VCaP (cell line): Measurements from ENCODE around the gene MRPL43.
"Not testable (repeated sequence)": the region's sequence is repeated elsewhere in the genome, so short reads cannot be mapped to it uniquely, and the experiment has no call there.

Experiments used
- H3K27ac ChIP-seq: fragments of 450-650 bp; 2 replicates; pipeline ENCODE4 v1.5.1; 2017
- CTCF ChIP-seq: fragments of 450-650 bp; conservative IDR thresholded peaks from 2 replicates; pipeline ENCODE4 v1.5.1; 2017; ENCODE audit warnings: mild to moderate bottlenecking, moderate library complexity

MRPL43 gene

DNA sequence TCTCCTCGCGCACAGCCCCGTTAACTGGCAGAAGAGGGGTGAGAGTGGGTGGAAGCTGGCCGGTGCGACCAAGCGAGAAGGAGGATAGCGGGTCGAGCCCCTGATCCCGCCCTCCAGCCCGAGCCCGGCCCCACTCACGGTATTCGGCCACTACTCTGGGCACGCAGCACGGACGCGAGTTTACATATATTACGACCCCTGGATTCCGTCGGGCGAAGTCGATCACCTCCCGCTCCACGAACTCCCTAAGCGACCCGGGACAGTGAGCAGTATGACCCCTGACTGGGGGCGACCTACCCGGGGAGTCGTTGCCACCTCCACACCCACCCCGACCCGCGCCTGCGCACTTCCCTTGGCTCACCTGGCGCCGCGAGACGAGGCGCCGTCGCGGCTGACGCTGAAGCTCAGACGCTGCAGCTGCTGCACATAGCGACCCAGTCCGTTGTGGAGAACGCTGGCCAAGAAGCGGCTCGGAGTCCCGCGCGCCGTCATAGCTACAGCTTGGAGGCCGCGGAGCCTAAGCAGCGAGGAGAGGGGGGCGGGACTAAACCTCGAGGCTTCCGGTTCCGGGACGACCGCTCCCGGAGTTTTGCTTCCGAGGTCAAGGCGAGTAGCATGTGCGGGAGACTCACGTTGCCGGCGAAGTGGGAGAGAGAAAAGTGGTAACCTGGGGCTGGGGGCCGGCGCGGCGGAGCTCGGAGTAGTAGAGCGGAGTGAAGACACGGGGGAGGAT, at the start of gene MRPL43, which contains the start of gene TWNK:
MRPL43 (minus strand) TSS at position 546 of the 733 bp plus-strand sequence; CDS start at position 492, 54 bp downstream.
TWNK (plus strand) TSS at position 592 of the 733 bp plus-strand sequence. CDS start 668 bp downstream, outside the sequence.
- no peak for TF ChIP-seq CTCF
- peak within 1 kb of the TSS; percentile 91 for H3K27ac ChIP-seq

- no peak for TF ChIP-seq CTCF
- no peak overlapping the region for H3K27ac ChIP-seq
Measured at GRCh38 chr10:101036726-101037125, 49.4 kb upstream of the MRPL43 start.

GRCh38 chr10:101035916-101036702, 48.8 kb upstream of the MRPL43 start:
- TF ChIP-seq CTCF, result no peak

GRCh38 chr10:101035314-101035713, 48.0 kb upstream of the MRPL43 start:
- no peak overlapping the region for H3K27ac ChIP-seq
- no peak for TF ChIP-seq CTCF

More at GRCh38 chr10:101035916-101036702, 48.8 kb upstream of the MRPL43 start:
- H3K27ac ChIP-seq, result no peak overlapping the region

GRCh38 chr10:101034404-101034803, 47.1 kb upstream of the MRPL43 start:
- not testable (repeated sequence) for H3K27ac ChIP-seq

DNA sequence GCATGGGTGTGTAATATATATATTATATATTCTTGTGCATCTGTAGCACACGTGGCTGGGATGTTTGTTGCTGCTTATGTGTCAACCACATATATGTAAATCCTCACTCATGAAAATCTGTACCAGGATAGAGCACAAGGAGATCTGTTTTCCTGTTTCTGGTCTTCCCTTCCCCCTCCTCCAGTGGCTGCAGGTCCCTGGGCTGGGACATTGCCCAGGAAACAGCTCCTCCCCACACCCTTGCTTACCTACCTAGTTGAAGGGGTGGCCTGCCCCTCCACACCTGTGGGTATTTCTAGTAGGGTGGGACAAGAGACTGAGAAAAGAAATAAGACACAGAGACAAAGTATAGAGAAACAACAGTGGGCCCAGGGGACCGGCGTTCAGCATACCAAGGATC, 46.0 kb upstream of the MRPL43 start:
- H3K27ac ChIP-seq, result no peak overlapping the region; the same call in 1 of the 2 replicates

DNA sequence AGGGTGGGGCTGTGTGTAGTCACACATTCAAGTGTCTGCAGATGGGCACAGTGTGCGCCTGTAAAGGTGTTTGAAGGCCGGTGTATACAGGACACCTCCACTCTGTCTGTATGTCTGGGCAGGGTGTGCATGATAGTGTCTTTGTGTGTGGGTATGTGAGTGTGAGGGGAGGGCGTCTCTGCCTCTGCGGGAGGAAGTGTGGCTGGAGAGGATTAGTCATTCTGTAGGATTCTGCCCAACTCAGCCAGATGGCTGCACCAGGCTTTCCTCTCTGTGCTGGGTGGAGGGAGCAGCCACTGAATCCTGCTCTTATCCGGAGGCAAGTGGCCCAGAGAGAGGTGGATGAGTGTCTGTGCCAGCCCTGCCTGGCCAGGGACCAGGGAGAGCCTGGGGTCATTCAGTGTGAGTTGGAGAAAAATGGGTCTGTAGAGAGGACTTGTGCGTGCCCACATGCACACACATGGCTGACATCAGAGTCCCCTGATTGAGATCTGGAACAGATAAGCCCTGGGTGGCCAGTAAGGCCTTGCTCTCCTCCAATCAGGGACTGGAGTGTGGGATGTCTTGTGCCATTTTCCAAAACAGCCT, 45.4 kb upstream of the MRPL43 start:
- no peak for TF ChIP-seq CTCF
- peak overlapping the region; percentile 9; the same call in 1 of the 2 replicates for H3K27ac ChIP-seq

More for the DNA sequence above, 46.0 kb upstream of the MRPL43 start:
- no peak for TF ChIP-seq CTCF
